Adrenal gland (tissue), 12 donors: ENCODE data around the gene NSD1. TPM values are rescaled to one million over a fixed set of nuclear protein-coding genes. Genes with fewer than 3 reads are reported as not detected.

Source experiments
- DNase-seq, 7 donors: peaks; one replicate each; pipeline ENCODE4 v3.0.0-alpha.2; 2019 to 2020
- H3K27ac ChIP-seq, 5 donors: fragments of 200-600 bp; sonication (generic) in 4 of 5; 1 replicate in 3 of 5; 2 replicates in 2 of 5; pipeline versions ENCODE4 v1.5.1 to v1.8.0; 2016 to 2020; ENCODE audit warnings: mild to moderate bottlenecking in 1 of 5
- H3K27me3 ChIP-seq: fragments of 200-600 bp; 2 replicates; pipeline ENCODE4 v1.8.0; 2021
- H3K36me3 ChIP-seq, 2 donors: fragments of 200-600 bp; replicated peaks in 1 of 2; 1 replicate in 1 of 2; 2 replicates in 1 of 2; pipeline versions ENCODE4 v1.5.1 to v1.8.0; 2018 to 2022
- H3K4me1 ChIP-seq, 2 donors: fragments of 200-600 bp; replicated peaks in 1 of 2; 1 replicate in 1 of 2; 2 replicates in 1 of 2; pipeline versions ENCODE4 v1.5.1 to v1.8.0; 2018 to 2021
- H3K4me3 ChIP-seq, 4 donors: fragments of 200-600 bp; sonication (generic) in 3 of 4; one replicate each; pipeline ENCODE4 v1.5.1; 2016 to 2018
- H3K9me3 ChIP-seq, 3 donors: fragments of 200-600 bp; sonication (generic) in 1 of 3; replicated peaks in 1 of 3; 1 replicate in 2 of 3; 2 replicates in 1 of 3; pipeline versions ENCODE4 v1.5.1 to v1.8.0; 2016 to 2021
- CTCF ChIP-seq, 6 experiments: fragments of 450-650 bp in 4 of 6; fragments of 200-600 bp in 2 of 6; sonication (generic) in 1 of 6; IDR thresholded peaks; 1 replicate in 5 of 6; 2 replicates in 1 of 6; pipeline versions ENCODE4 v1.5.1 to v1.8.0; 2016 to 2021; ENCODE audit warnings: antibody characterized with exemption in 6 of 6, mild to moderate bottlenecking in 2 of 6, moderate library complexity in 1 of 6
- POLR2A ChIP-seq, 2 donors: fragments of 450-650 bp; IDR thresholded peaks; one replicate each; pipeline ENCODE4 v1.6.1; 2017; ENCODE audit warnings: antibody characterized with exemption in 2 of 2, mild to moderate bottlenecking in 2 of 2, moderate library complexity in 1 of 2
- WGBS, 4 donors: extraction: QIAGEN DNeasy Blood & Tissue Kit in 2 of 4; methylation state at CpG; one replicate each; pipeline versions ENCODE4 v1.1.5 to v1.1.7; 2013 to 2017; 5-methylcytosine and 5-hydroxymethylcytosine counted together
- intact Hi-C, 2 donors: fragments of 100-400 bp; cut with DNase I; formaldehyde crosslinking; loops; one replicate each; pipeline versions ENCODE4 v1.14.1 to v1.15.0; 2022 to 2023
- polyA plus RNA-seq, 3 donors: library from polyadenylated mRNA; stranded (reverse); fragments of 200-250 nt in 2 of 3; fragments of 350-450 nt in 1 of 3; fragmentation: Illumina TruSeq in 1 of 3; extraction: RNeasy Lipid Tissue Mini Kit (QIAGEN cat#74804) in 1 of 3; gene quantifications; one replicate each; pipeline ENCODE4 v1.2.3, GENCODE V29; 2013 to 2014
- total RNA-seq, 9 donors: library from RNA; depleted of rRNA in 4 of 9; stranded (reverse); fragments of >200 nt in 4 of 9; fragments of 120-200 nt in 1 of 9; fragmentation: NEBNext Ultra II Directional in 1 of 9; extraction: Animal tissue kit (Norgen Biotek cat#: 25700) in 1 of 9; gene quantifications; one replicate each; pipeline versions ENCODE4 v1.1.0 to v1.2.4, GENCODE V29; 2013 to 2023
- donor health status: healthy with polysubstance abuse.
- donor health status: Bipolar disorder and iron deficiency.
- donor health status: DM: yes; HTN: yes; CAD: no.
- donor health status: DM: no; HTN: no; CAD: no.
- donor health status: DM: no; HTN: no; CAD: no.
- donor health status: DM: yes; HTN: yes; CAD: no.

Gene NSD1
- total and polyA plus RNA-seq, 12 donors, result 6.4 to 73.9 (median 44.3) TPM

GRCh38 chr5:177183766-177184360 lies 50.3 kb downstream of the NSD1 start:
- 30 to 44% (median 39%) methylated on average over 3 of the region's 3 CpGs for WGBS, 4 donors
- H3K27ac ChIP-seq, result no peak overlapping the region
- no peak for TF ChIP-seq CTCF (IDR thresholded peaks at IDR 0.05)
- TF ChIP-seq POLR2A (IDR thresholded peaks at IDR 0.05), result no peak
- peaks cover 2 to 19% of the 10 kb centered on the region in 2 donors for H3K4me1 ChIP-seq
- H3K4me3 ChIP-seq, result no peak overlapping the region
- no peaks in the 10 kb centered on the region for H3K36me3 ChIP-seq
- DNase-seq, result no peak
- intact Hi-C loops, result no loop called here
- H3K9me3 ChIP-seq, result no peaks in the 10 kb centered on the region
- H3K27me3 ChIP-seq, result no peaks in the 10 kb centered on the region

GRCh38 chr5:177185993-177186392 lies 52.4 kb downstream of the NSD1 start:
- H3K27me3 ChIP-seq, result no peaks in the 10 kb centered on the region
- no peak for TF ChIP-seq CTCF (IDR thresholded peaks at IDR 0.05)
- TF ChIP-seq POLR2A (IDR thresholded peaks at IDR 0.05), result no peak
- H3K9me3 ChIP-seq, result no peaks in the 10 kb centered on the region
- no peak overlapping the region for H3K27ac ChIP-seq
- WGBS, 4 donors, result 81 to 89% (median 86%) methylated on average over 2 of the region's 2 CpGs
- intact Hi-C loops, result no loop called here
- H3K4me3 ChIP-seq, result no peak overlapping the region
- DNase-seq, result no peak
- no peaks in the 10 kb centered on the region for H3K36me3 ChIP-seq
- peaks cover 4 to 24% of the 10 kb centered on the region in 2 donors for H3K4me1 ChIP-seq

- H3K27me3 ChIP-seq, result no peaks in the 10 kb centered on the region
- 85 to 97% (median 92%) methylated on average over 6 of the region's 6 CpGs for WGBS, 4 donors
- no peaks in the 10 kb centered on the region for H3K36me3 ChIP-seq
- DNase-seq, result no peak
- no peak overlapping the region for H3K27ac ChIP-seq
- no peak overlapping the region for H3K4me3 ChIP-seq
- TF ChIP-seq CTCF (IDR thresholded peaks at IDR 0.05) (no peak), POLR2A (IDR thresholded peaks at IDR 0.05) (no peak)
- no peaks in the 10 kb centered on the region for H3K9me3 ChIP-seq
- intact Hi-C loops, result no loop called here
- peaks cover 4 to 24% of the 10 kb centered on the region in 2 donors for H3K4me1 ChIP-seq
These were observed 53.1 kb downstream of the NSD1 start for GRCh38 chr5:177186645-177187044.

GRCh38 chr5:177188775-177189174 lies 55.2 kb downstream of the NSD1 start:
- Histone ChIP-seq H3K27ac (no peak overlapping the region), H3K27me3 (no peaks in the 10 kb centered on the region), H3K4me1 (peaks cover 4 to 24% of the 10 kb centered on the region in 2 donors), H3K9me3 (no peaks in the 10 kb centered on the region), H3K4me3 (no peak overlapping the region), H3K36me3 (peaks cover 0 to 9% of the 10 kb centered on the region in 2 donors)
- WGBS, 4 donors, result 50 to 65% (median 57%) methylated on average over 3 of the region's 3 CpGs
- peak in 1 of 7 donors; percentile 26 for DNase-seq
- intact Hi-C loops, result no loop called here
- TF ChIP-seq CTCF (IDR thresholded peaks at IDR 0.05), result no peak
- TF ChIP-seq POLR2A (IDR thresholded peaks at IDR 0.05), result no peak
